ENCODE results near the gene RABL2A.
"Not testable (repeated sequence)": the region's sequence is repeated elsewhere in the genome, so short reads cannot be mapped to it uniquely, and the experiment has no call there.

The RABL2A gene

GRCh38 chr2:113690871-113691270, 63.8 kb downstream of the RABL2A start:
- not testable (repeated sequence) for DNase-seq
